GM21515 (cell line): ENCODE data around the gene FBXW4.
A peak's percentile ranks its signal among the peaks of the same experiment; 100 is the strongest.

Experiments
- ATAC-seq: cut with Tn5 transposase; IDR thresholded peaks from one replicate; pipeline ENCODE4 v1.9.1; 2021; ENCODE audit not compliant: unreplicated experiment

The FBXW4 gene

GRCh38 chr10:101569622-101570427 lies 125.1 kb downstream of the FBXW4 start:
- ATAC-seq: peak; percentile 71

GRCh38 chr10:101569323-101569621 lies 125.7 kb downstream of the FBXW4 start:
- no peak for ATAC-seq

- ATAC-seq: no peak
Measured at GRCh38 chr10:101568054-101568745, 126.8 kb downstream of the FBXW4 start.

GRCh38 chr10:101567165-101568006 lies 127.6 kb downstream of the FBXW4 start:
- no peak for ATAC-seq

GRCh38 chr10:101566333-101567164 lies 128.4 kb downstream of the FBXW4 start:
- no peak for ATAC-seq

- ATAC-seq: no peak
Measured at GRCh38 chr10:101565936-101566332, 129.0 kb downstream of the FBXW4 start.

GRCh38 chr10:101565370-101565900 lies 129.5 kb downstream of the FBXW4 start:
- ATAC-seq: no peak

- no peak for ATAC-seq
Measured at GRCh38 chr10:101564490-101564991, 130.4 kb downstream of the FBXW4 start.

GRCh38 chr10:101563497-101564040 lies 131.4 kb downstream of the FBXW4 start:
- ATAC-seq: no peak

GRCh38 chr10:101563007-101563406 lies 132.0 kb downstream of the FBXW4 start:
- ATAC-seq: no peak

- no peak for ATAC-seq
Measured at GRCh38 chr10:101562231-101562630, 132.7 kb downstream of the FBXW4 start.

GRCh38 chr10:101561068-101561915 lies 133.7 kb downstream of the FBXW4 start:
- no peak for ATAC-seq
